ENCODE data around the gene ADAM33.
A peak's percentile ranks its signal among the peaks of the same experiment; 100 is the strongest.

The ADAM33 gene

DNA sequence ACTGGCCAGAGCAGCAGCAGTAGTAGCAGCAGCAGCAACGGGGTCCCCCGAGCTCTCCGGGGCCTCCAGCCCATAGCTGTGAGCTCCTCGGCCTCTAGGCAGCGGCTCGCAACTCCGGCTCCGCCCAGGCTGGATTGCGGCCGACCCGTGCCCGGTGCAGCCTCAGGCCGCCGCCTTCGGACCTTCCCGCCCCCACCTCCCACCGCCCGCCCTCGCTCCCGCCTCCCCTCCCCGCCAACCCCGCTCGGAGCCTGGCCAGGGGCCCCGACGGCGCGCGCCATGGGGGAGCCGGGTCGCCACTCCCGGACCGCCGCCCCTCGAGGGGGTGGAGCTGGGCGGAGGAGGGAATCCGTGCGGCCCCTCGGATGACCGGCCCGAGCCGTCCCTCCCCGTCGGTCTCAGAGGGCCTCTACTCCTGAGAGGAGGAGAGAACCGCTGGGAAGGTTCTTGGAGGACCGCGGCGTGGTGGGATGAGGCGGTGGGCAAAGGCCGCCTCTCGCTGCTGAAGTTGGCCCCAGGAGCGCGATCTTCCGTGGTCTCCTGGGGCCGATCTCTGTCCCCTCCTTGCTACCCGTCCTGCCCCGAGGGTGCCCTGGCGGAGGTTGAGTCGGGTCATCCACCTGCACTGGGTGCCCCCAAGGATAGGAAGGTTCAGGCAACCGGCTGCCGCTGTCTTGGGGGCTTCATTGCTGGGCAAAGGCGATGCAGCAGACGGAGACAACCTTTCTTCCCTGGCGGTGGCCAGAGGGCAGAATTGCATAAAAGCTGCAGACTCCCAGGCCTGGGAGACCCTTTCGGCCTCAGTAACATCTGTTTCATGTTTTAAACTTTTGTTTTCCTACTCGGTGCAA is at the start of gene ADAM33:
TSS of gene ADAM33 (minus strand) at position 80 of the 851 bp plus-strand sequence. CDS start at position 74, 6 bp downstream.
- no peak for FAIRE-seq
- no peak for DNase-seq (ENCODE audit: insufficient read length, low spot score)

- FAIRE-seq (no peak), DNase-seq (ENCODE audit: insufficient read length, low spot score) (no peak)
Measured at GRCh38 chr20:3730803-3731672, 49.2 kb upstream of the ADAM33 start.

GRCh38 chr20:3729811-3730540 is 48.2 kb upstream of the ADAM33 start:
- FAIRE-seq (no peak), DNase-seq (ENCODE audit: insufficient read length, low spot score) (no peak)

- FAIRE-seq = no peak
- DNase-seq (ENCODE audit: insufficient read length, low spot score) = no peak
Measured at GRCh38 chr20:3729378-3729777, 47.6 kb upstream of the ADAM33 start.

- FAIRE-seq = no peak
- no peak for DNase-seq (ENCODE audit: insufficient read length, low spot score)
Measured at GRCh38 chr20:3728876-3729275, 47.1 kb upstream of the ADAM33 start.

DNA sequence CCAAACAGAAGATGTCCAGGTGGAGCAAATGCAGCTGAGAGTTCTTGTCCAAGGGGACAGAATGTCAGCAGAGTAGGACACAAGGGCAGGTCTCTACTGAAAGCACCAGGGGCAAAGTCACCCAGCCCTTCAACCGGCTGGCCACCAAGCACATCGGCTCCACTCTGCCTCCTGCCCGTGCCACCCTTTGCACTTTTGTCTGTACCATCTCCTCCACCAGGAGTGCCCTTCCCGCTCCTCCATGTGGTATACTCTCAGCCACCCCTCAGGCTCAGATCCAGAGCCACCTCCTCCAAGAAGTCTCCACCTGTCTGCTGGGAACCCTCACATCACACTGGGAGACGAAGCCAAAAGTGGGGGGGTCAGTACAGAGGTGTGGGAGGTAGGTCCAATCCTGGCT is 46.5 kb upstream of the ADAM33 start:
- DNase-seq (ENCODE audit: insufficient read length, low spot score) = no peak
- no peak for FAIRE-seq

DNA sequence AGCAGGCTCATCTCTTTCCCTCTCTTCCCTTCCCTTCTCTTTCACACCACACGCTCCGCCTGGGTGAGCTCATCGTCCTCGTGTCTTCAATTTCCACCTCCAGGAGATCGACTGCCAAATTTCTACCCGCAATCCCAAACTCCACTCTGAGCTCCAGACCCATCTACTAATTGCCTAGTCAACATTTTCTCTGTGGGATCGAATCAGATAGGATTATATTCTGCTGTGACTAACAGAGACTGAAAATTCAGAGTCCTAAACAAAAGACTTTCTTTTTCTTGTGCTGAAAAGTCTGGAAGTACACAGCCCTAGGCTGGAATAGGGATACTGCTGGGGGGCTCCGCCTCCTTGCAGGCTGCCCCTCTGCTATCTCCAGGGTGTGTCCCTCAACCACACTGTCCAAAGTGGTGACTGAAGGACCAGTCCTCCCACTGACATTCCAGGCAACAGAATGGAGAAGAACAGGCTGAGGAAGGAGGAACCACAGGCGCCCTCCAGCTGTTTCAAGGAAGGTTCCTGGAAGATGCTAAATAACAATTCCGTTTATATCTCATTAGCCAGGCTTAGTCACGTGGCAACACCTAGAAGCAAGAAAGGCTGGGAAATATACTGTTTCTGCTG is 45.7 kb upstream of the ADAM33 start:
- FAIRE-seq (no peak), DNase-seq (ENCODE audit: insufficient read length, low spot score) (no peak)

GRCh38 chr20:3724356-3724755 is 42.5 kb upstream of the ADAM33 start:
- FAIRE-seq = no peak
- DNase-seq (ENCODE audit: insufficient read length, low spot score) = no peak

DNA sequence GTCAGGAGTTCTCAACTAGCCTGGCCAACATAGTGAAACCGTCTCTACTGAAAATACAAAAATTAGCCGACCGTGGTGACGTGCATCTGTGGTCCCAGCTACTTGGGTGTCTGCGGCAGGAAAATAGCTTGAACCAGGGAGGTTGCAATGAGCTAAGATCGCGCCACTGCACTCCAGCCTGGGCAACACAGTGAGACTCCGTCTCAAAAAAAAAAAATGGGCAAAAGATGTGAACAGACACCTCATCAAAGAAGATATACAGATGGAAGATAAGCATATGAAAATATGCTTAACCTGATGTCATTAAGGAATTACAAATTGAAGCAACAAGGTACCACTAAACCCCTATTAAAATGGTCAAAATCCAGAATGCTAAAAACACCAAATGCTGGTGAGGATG is 41.5 kb upstream of the ADAM33 start:
- no peak for FAIRE-seq
- no peak for DNase-seq (ENCODE audit: insufficient read length, low spot score)

DNA sequence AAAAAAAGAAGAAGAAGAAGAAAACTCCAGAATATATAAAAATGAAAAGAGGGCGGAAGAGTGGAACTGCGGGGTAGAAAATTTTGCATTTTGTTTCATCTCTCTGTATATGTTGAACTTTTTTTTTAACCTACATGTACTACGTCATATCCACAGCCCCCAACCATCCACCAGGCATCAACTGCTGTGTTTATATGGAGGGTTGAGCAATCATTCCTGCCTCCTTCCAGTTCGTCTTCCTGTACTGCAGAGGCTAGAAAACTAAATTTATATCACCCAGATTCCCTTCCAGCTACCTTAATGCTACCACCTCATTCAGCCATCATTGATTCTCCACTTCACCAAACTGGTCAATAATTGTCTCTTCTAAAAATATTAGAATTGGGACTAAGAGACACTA is 40.1 kb upstream of the ADAM33 start:
- FAIRE-seq (no peak), DNase-seq (ENCODE audit: insufficient read length, low spot score) (no peak)

GRCh38 chr20:3720626-3721025 is 38.8 kb upstream of the ADAM33 start:
- no peak for DNase-seq (ENCODE audit: insufficient read length, low spot score)
- FAIRE-seq = no peak

DNA sequence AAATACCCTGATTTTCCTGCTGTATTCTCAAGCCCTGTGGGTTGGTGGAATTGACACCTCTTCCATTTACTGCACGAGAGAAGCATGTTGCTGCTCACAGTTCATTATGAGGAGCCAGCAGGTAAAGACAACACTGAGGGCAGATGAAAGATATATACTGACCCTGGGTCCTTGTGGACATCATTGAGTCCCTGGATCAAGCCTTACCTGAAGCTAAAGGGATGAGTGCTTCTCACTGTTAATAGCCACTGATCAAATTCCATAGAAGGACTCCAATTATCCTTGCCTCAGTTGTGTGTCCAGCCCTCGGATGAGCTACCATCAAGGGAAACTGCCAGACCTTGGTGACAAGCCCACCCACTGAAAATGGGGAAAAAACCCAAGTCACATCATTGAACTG is 38.3 kb upstream of the ADAM33 start:
- FAIRE-seq (no peak), DNase-seq (ENCODE audit: insufficient read length, low spot score) (no peak)

- FAIRE-seq (no peak), DNase-seq (ENCODE audit: insufficient read length, low spot score) (no peak)
Measured at GRCh38 chr20:3719046-3719445, 37.2 kb upstream of the ADAM33 start.

DNA sequence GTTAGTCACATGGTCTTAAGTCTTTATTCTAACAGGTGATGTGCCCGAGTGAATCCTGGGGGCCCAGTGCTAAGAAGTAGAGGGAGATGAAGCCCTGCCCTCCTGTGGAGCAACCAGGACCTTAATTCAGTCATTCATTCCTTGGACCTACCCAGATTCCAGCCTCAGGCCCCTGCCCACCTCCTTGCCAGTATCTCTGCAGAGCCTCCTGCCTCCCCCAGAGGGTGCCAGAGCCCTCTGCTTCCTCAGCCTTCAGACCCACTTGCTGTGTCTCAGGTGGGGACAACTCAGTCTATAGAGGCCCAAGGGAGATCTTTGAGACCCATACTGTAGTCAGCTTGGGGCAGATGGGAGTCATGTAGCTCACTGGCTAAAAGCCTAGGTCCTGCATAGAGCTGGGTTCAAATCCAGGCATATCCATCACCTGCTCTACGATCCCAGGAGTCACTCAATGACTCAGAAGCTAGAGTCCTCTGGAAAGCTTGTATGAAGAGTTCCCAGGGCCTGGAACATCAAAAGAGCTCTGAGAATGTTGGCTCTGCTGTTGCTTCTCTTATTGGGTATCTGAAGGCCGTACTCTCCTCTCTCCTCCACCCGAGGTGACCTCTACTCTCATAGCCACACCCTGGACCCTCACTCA is 34.5 kb upstream of the ADAM33 start:
- FAIRE-seq (peak; percentile 72), DNase-seq (ENCODE audit: insufficient read length, low spot score) (no peak)

DNA sequence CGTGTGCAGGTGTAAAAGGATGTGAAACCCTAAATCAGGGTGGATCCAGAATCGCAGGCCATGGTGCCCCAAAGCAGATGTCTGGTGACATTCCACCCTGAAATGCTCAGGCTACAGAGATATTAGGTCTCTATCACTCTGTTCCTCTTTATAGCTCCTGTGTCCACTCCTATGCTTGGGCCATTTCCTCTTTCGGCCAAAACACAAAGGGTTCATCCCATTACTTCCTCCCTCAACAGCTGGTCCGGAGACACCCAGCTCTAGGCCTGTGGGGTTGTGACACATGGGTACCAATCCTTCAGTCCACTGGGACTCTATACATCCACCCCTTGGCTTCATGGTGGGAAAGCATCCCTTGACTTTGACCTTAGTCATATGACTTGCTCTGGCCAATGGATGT is 32.3 kb upstream of the ADAM33 start:
- no peak for FAIRE-seq
- DNase-seq (ENCODE audit: insufficient read length, low spot score) = no peak

- FAIRE-seq (no peak), DNase-seq (ENCODE audit: insufficient read length, low spot score) (no peak)
Measured at GRCh38 chr20:3712279-3712873, 30.6 kb upstream of the ADAM33 start, which contains the start of gene SIGLEC1. Gene SIGLEC1, minus strand, starts transcription at chr20:3712600. Its CDS starts 5,472 bp downstream, at chr20:3707128.

- DNase-seq (ENCODE audit: insufficient read length, low spot score) (no peak), FAIRE-seq (no peak)
Measured at GRCh38 chr20:3711484-3711941, 29.7 kb upstream of the ADAM33 start.

DNA sequence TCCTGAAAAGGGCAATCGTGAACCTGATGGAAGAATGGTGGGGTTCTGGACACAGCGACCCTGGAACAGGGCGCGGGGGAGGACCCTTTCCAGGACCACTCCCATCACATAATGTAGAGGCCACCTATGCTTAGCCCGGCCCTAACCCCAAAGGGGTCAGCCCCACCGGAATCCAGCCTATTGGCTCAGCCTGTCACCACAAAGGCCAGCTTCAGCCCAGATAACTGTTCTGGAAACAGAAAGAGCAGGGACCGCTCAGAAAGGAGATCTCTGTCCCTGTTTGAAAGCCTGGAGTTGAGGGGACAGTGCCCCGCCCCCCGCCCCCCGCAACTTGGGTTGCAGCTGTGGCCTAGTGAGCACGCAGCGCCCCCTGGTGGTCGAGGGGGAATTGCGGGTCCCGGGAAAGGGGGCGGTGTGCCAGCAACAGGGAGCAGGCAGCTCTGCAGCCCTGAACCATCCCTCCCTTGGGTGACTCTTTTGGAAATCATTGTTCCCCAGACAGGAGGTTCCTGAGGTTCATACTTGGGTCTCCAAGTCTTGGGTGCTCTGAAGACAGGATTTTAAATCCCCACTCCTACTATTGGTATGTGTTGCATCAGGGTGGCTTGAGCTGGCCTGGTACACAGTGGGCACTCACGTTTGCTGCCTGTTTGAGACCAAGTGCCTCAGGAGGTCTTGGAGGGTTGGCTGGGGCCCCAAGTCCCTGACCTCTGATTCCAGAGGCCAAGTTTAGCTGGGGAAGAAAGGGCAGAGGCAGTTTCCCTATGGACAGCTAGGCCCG is 29.1 kb upstream of the ADAM33 start:
- FAIRE-seq = peak; percentile 53
- DNase-seq (ENCODE audit: insufficient read length, low spot score) = peak; percentile 81

DNA sequence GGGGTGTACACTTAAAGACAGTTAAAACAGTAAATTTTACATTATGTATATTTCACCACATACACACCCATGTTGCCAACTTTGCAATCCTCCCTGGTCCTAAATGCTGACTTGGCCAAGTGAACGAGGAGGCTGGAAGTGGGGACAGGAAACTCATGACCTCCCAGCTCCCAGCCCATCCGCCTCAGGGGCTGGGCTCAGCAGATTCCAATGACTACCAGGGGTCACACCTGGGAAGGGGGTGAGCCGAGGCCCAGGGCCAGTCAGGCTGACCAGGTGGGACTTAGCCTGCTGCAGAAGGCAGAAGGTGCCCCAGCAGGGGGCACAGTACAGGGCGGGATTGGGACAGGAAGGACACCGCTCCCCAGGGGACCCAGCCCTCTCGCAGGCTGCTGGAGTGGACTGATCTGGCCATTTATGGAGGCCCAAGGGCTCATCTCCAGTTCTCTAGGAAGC is 28.2 kb upstream of the ADAM33 start:
- DNase-seq (ENCODE audit: insufficient read length, low spot score) = no peak
- no peak for FAIRE-seq
